Thoracic aorta (tissue), 2 donors: ENCODE data around the gene FURIN. TPM values are rescaled to one million over a fixed set of nuclear protein-coding genes. Genes with fewer than 3 reads are reported as not detected.
"Not testable (repeated sequence)": the region's sequence is repeated elsewhere in the genome, so short reads cannot be mapped to it uniquely, and the experiment has no call there.

Source experiments
- ATAC-seq: fragments of 150-250 bp; one replicate; pipeline ENCODE4 v1.8.0; 2017; ENCODE audit warnings: low read depth; ENCODE audit not compliant: insufficient number of reproducible peaks, low FRiP score
- DNase-seq: peaks from one replicate; pipeline ENCODE4 v3.0.0-alpha.2; 2020; ENCODE audit warnings: low spot score
- H3K27ac ChIP-seq, 2 donors: fragments of 200-600 bp; sonication (generic); 1 replicate in 1 of 2; 2 replicates in 1 of 2; pipeline ENCODE4 v1.5.1; 2016; ENCODE audit warnings: mild to moderate bottlenecking in 2 of 2, moderate library complexity in 2 of 2
- H3K27me3 ChIP-seq: fragments of 200-600 bp; sonication (generic); replicated peaks from 2 replicates; pipeline ENCODE4 v1.6.0; 2016; ENCODE audit warnings: mild to moderate bottlenecking; ENCODE audit not compliant: insufficient read depth
- H3K36me3 ChIP-seq: fragments of 200-600 bp; sonication (generic); one replicate; pipeline ENCODE4 v1.5.1; 2016
- H3K4me1 ChIP-seq, 2 donors: fragments of 200-600 bp; sonication (generic); 1 replicate in 1 of 2; 2 replicates in 1 of 2; pipeline versions ENCODE4 v1.5.1 to v1.6.0; 2016; ENCODE audit warnings: low read depth in 2 of 2, mild to moderate bottlenecking in 1 of 2; ENCODE audit not compliant: control insufficient read depth in 1 of 2
- H3K4me3 ChIP-seq: fragments of 200-600 bp; sonication (generic); 2 replicates; pipeline ENCODE4 v1.5.1; 2016; ENCODE audit warnings: mild to moderate bottlenecking
- H3K9me3 ChIP-seq: fragments of 200-600 bp; sonication (generic); 2 replicates; pipeline ENCODE4 v1.5.1; 2016
- CTCF ChIP-seq: fragments of 200-600 bp; sonication (generic); IDR thresholded peaks from one replicate; pipeline ENCODE4 v1.5.1; 2019; ENCODE audit warnings: antibody characterized with exemption
- total RNA-seq, 2 donors: library from RNA; depleted of rRNA; stranded (reverse); fragments of >200 nt; gene quantifications; one replicate each; pipeline versions ENCODE4 v1.1.0 to v1.2.3, GENCODE V29; 2016

The FURIN gene
- total RNA-seq, 2 donors from 2014 or later: 78.4 to 89.7 TPM

DNA sequence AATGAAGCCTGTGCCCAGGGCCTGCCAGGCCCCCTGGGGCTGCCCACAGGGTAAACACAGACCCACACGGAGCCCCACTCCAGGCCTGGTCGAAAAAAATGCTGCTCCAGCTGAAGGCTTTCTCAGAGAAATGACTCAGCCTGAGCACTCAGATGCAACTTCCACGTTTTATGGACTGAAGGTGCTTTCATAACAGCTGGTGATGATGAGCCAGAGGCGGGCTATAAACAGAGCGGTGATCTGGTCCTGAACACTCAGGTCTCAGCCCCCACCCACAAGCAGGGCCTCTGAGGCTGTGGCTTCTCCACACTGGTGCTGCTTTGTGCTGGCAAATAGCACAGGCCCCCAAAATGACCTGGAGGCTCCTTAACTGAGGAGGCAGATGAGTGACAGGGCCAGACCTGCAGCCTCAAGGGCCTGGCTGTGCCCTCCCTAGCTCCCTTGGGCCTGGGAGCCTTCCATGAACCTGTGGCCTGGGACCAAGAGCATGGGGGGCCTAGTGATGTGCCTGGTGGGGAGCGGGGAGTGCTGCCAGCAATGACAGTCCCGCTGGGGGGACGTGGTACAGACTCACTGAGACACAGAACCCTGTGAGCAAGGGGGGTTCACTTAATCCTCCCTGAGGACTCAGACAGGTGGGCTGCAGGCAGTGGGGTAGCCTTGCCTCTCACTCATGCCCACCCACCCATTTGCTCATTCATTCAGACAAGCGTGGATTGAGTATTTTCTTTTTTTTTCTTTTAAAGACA is 23.0 kb upstream of the FURIN start:
- H3K4me1 ChIP-seq: no peaks in the 10 kb centered on the region

GRCh38 chr15:90849424-90849823 is 19.0 kb upstream of the FURIN start:
- ATAC-seq, H3K36me3 ChIP-seq: not testable (repeated sequence)

More for the DNA sequence above, 23.0 kb upstream of the FURIN start:
- TF ChIP-seq CTCF: no peak
- no peak overlapping the region for H3K4me3 ChIP-seq
- no peak overlapping the region for H3K27ac ChIP-seq
- H3K36me3 ChIP-seq: no peaks in the 10 kb centered on the region
- no peaks in the 10 kb centered on the region for H3K9me3 ChIP-seq
- DNase-seq (no peak), ATAC-seq (no peak)
- no peaks in the 10 kb centered on the region for H3K27me3 ChIP-seq

DNA sequence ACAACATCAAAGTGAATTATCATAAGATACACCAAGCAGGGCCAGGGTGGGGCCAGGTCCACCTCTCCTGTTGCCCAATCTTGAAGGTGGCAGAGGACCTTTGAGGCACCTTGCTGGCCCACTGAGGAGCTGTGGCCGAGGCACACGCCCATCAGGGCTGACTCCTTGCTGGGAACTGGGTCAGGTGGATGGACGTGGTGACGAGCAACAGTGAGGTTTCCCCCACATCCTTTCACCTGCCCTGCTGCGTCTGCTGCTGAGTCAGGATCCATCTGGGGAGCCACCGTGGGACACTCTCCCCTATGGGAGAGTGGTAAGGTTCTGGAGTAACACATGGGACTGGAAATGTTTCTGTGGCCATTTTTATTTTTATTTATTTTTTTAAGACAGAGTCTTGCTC is 17.3 kb upstream of the FURIN start:
- no peak for TF ChIP-seq CTCF
- ATAC-seq (no peak), DNase-seq (no peak)

More at GRCh38 chr15:90849424-90849823, 19.0 kb upstream of the FURIN start:
- not testable (repeated sequence) for DNase-seq, H3K4me3 ChIP-seq, H3K4me1 ChIP-seq, H3K9me3 ChIP-seq, H3K27me3 ChIP-seq, H3K27ac ChIP-seq

DNA sequence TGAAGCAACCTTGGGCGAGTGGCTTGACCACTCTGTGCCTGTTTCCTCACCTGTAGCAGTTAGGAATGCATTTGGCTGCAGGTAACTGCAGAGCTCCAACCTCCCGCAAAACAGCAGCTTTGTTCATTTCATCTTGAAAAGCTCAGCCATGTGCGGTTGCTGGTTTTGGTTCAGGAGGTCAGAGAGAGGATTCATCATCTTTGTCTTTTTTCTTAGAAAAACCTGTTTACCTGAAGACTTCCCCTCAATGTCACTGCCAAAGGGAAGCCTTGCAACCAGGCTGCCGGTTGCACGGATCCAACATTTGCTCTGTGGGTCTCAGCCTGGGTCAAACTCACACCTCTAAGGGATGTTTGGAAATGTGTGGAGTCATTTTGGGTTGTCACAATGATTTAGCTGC is 16.4 kb upstream of the FURIN start:
- Histone ChIP-seq H3K4me3 (no peak overlapping the region), H3K4me1 (no peaks in the 10 kb centered on the region), H3K27ac (no peak overlapping the region), H3K36me3 (no peaks in the 10 kb centered on the region), H3K9me3 (no peaks in the 10 kb centered on the region), H3K27me3 (no peaks in the 10 kb centered on the region)
- no peak for TF ChIP-seq CTCF
- ATAC-seq (no peak), DNase-seq (no peak)

More for the DNA sequence above, 17.3 kb upstream of the FURIN start:
- no peaks in the 10 kb centered on the region for H3K9me3 ChIP-seq
- H3K27me3 ChIP-seq: no peaks in the 10 kb centered on the region
- no peaks in the 10 kb centered on the region for H3K36me3 ChIP-seq
- no peak overlapping the region for H3K4me3 ChIP-seq
- no peaks in the 10 kb centered on the region for H3K4me1 ChIP-seq
- H3K27ac ChIP-seq: no peak overlapping the region

DNA sequence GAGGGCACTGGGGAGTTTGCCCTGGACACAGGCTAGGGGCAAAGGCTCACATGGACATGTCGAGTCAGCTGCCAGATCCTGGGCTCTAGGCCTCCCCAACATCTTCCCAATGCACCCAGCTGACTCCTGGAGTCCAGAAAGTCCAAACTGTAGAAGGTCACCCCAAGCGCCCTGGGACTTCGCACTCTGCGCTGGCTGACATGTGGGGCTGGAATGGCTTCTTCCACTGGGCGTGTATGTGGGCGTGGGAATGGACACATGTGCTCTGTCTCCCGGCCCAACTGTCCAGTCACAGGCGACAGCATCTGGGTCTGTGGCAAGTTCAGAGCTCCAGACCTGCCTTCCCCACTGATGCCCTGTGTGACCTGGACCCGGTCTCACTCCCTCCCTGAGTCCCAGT is 13.2 kb upstream of the FURIN start:
- H3K36me3 ChIP-seq: no peaks in the 10 kb centered on the region
- H3K9me3 ChIP-seq: no peaks in the 10 kb centered on the region
- no peak overlapping the region for H3K4me3 ChIP-seq
- DNase-seq (no peak), ATAC-seq (no peak)
- no peaks in the 10 kb centered on the region for H3K4me1 ChIP-seq
- no peaks in the 10 kb centered on the region for H3K27me3 ChIP-seq
- H3K27ac ChIP-seq: no peak overlapping the region
- TF ChIP-seq CTCF: no peak

DNA sequence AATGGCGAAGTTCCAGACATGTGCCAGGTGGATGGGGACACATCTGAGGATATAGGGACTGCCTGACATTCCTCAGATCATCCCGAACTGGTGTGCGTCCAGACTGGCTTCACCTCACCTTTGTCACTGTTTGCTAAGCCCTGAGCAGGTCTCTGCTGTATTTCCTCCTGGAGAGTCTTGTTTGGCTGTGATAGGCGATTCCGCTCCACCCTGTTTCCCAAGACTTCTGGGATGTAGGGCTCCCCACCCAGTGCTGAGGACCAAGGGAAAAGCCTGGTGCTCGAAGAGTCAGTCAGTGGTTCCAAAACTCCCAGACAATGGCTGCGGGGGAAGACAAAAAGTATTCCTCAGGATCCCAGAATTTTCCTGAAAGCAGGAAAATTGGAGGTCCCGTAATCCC is 11.1 kb upstream of the FURIN start:
- Histone ChIP-seq H3K9me3 (no peaks in the 10 kb centered on the region), H3K4me3 (no peak overlapping the region), H3K27me3 (no peaks in the 10 kb centered on the region), H3K27ac (no peak overlapping the region), H3K36me3 (no peaks in the 10 kb centered on the region), H3K4me1 (no peaks in the 10 kb centered on the region)
- DNase-seq (no peak), ATAC-seq (no peak)
- no peak for TF ChIP-seq CTCF
